HepG2 (cell line): ENCODE data around the gene PSMG1. TPM values are rescaled to one million over a fixed set of nuclear protein-coding genes. Genes with fewer than 3 reads are reported as not detected.

Experiments
- ATAC-seq: fragments of 200-7000 bp; cut with Tn5 transposase; 3 replicates; pipeline ENCODE4 v1.9.1; 2020; ENCODE audit warnings: mild to moderate bottlenecking, moderate library complexity
- BruUV-seq: library from RNA; stranded (reverse); fragments of 400-500 nt; replicated peaks from 2 replicates; lab custom pipeline; 2021; lab: Mats Ljungman, UMichigan
- CTCF ChIA-PET: fragments of 300-600 bp; formaldehyde crosslinking; extraction: SDS; loops from one replicate; lab custom pipeline; 2021; ENCODE audit warnings: low total read pairs, inconsistent platforms, low intra/inter-chr PET ratio; lab: Yijun Ruan, JAX
- POLR2A ChIA-PET: fragments of 350-600 bp; sonication (Branson Sonifier 250); formaldehyde crosslinking; loops from one replicate; lab custom pipeline; 2020; ENCODE audit warnings: antibody characterized with exemption, inconsistent platforms; lab: Yijun Ruan, JAX
- DNase-seq: peaks from one replicate; pipeline ENCODE4 v3.0.0-alpha.2; 2015; ENCODE audit warnings: low spot score
- FAIRE-seq: peaks from 3 replicates; lab custom pipeline; 2011; peaks lifted over from hg19 to GRCh38; lab: Jason Lieb, UNC
- H2AFZ ChIP-seq: one replicate; pipeline ENCODE4 v1.6.1; 2011; ENCODE audit warnings: low read length, inconsistent platforms
- H3K27ac ChIP-seq: fragments of 300-600 bp; 3 replicates; pipeline ENCODE4 v1.8.0; 2011; ENCODE audit warnings: mixed run types, mild to moderate bottlenecking, mixed read lengths, low read length, inconsistent platforms; ENCODE audit not compliant: insufficient read depth; ENCODE audit errors: extremely low read length
- H3K27me3 ChIP-seq, 2 experiments: fragments of 200-600 bp in 1 of 2; 2 replicates in 1 of 2; 3 replicates in 1 of 2; pipeline versions ENCODE4 v1.6.0 to v1.8.0; 2011; ENCODE audit warnings: low read length in 2 of 2, mild to moderate bottlenecking in 2 of 2, moderate library complexity in 2 of 2, inconsistent platforms in 1 of 2; ENCODE audit not compliant: insufficient read depth in 2 of 2, control insufficient read depth in 1 of 2
- H3K36me3 ChIP-seq, 2 experiments: fragments of 200-600 bp in 1 of 2; replicated peaks in 1 of 2; 2 replicates in 1 of 2; 3 replicates in 1 of 2; pipeline versions ENCODE4 v1.5.1 to v1.8.0; 2011; ENCODE audit warnings: low read length in 2 of 2, inconsistent platforms in 1 of 2; ENCODE audit not compliant: insufficient read depth in 2 of 2, control insufficient read depth in 1 of 2
- H3K4me1 ChIP-seq: 2 replicates; pipeline ENCODE4 v1.5.1; 2012; ENCODE audit warnings: low read length, inconsistent platforms; ENCODE audit not compliant: insufficient read depth
- H3K4me2 ChIP-seq: 2 replicates; pipeline ENCODE4 v1.6.0; 2011; ENCODE audit warnings: low read depth, low read length, inconsistent platforms
- H3K4me3 ChIP-seq, 3 experiments: fragments of 200-600 bp in 1 of 3; sonication (generic), shearing (Covaris generic) in 1 of 3; replicated peaks in 1 of 3; 2 replicates each; pipeline ENCODE4 v1.5.1; 2011 to 2016; ENCODE audit warnings: low read length in 3 of 3, inconsistent platforms in 2 of 3, low read depth in 2 of 3, mild to moderate bottlenecking in 2 of 3, control low read depth in 1 of 3, mixed read lengths in 1 of 3; ENCODE audit not compliant: insufficient read depth in 1 of 3
- H3K79me2 ChIP-seq: one replicate; pipeline ENCODE4 v1.6.1; 2011; ENCODE audit warnings: low read length, inconsistent platforms; ENCODE audit not compliant: insufficient read depth
- H3K9ac ChIP-seq: 2 replicates; pipeline ENCODE4 v1.6.0; 2011; ENCODE audit warnings: mild to moderate bottlenecking, low read depth, low read length, inconsistent platforms; ENCODE audit not compliant: insufficient read depth
- H3K9me3 ChIP-seq: 2 replicates; pipeline ENCODE4 v1.5.1; 2012; ENCODE audit warnings: mild to moderate bottlenecking, low read length
- H4K20me1 ChIP-seq: 2 replicates; pipeline ENCODE4 v1.6.0; 2011; ENCODE audit warnings: inconsistent platforms, mild to moderate bottlenecking, low read length, moderate library complexity; ENCODE audit not compliant: insufficient read depth
- ARID4A ChIP-seq: sonication (generic); formaldehyde crosslinking; IDR thresholded peaks from 2 replicates; pipeline ENCODE4 v1.5.0; 2020; ENCODE audit warnings: mild to moderate bottlenecking, missing genetic modification reagents, borderline replicate concordance
- FOSL2 ChIP-seq: sonication (generic); formaldehyde crosslinking; IDR thresholded peaks from 2 replicates; pipeline ENCODE4 v1.4.0; 2020; ENCODE audit warnings: missing genetic modification reagents
- HNF4G ChIP-seq, 2 experiments: sonication (generic) in 1 of 2; formaldehyde crosslinking in 1 of 2; IDR thresholded peaks; 2 replicates each; pipeline versions ENCODE4 v1.4.0 to v1.6.1; 2011 to 2020; ENCODE audit warnings: borderline replicate concordance in 2 of 2, low read depth in 2 of 2, mild to moderate bottlenecking in 2 of 2, low read length in 1 of 2, missing genetic modification reagents in 1 of 2, moderate library complexity in 1 of 2
- HOXA3 ChIP-seq: sonication (generic); formaldehyde crosslinking; IDR thresholded peaks from 2 replicates; pipeline ENCODE4 v1.5.0; 2020; ENCODE audit warnings: missing genetic modification reagents
- MED8 ChIP-seq: sonication (generic); formaldehyde crosslinking; IDR thresholded peaks from 2 replicates; pipeline ENCODE4 v1.8.1; 2023; ENCODE audit warnings: mild to moderate bottlenecking, missing genetic modification reagents; ENCODE audit not compliant: insufficient replicate concordance
- PITX1 ChIP-seq: sonication (generic); formaldehyde crosslinking; IDR thresholded peaks from 2 replicates; pipeline ENCODE4 v1.5.1; 2020; ENCODE audit warnings: mild to moderate bottlenecking, missing genetic modification reagents
- TP53 ChIP-seq: sonication (generic); formaldehyde crosslinking; conservative IDR thresholded peaks from 2 replicates; pipeline ENCODE4 v1.4.0; 2020; ENCODE audit warnings: missing genetic modification reagents
- ZKSCAN1 ChIP-seq: fragments of 150-350 bp; IDR thresholded peaks from 2 replicates; pipeline ENCODE4 v1.6.1; 2014; ENCODE audit warnings: low read length
- ZMYM2 ChIP-seq: sonication (generic); formaldehyde crosslinking; IDR thresholded peaks from 2 replicates; pipeline ENCODE4 v1.8.0; 2022; ENCODE audit warnings: mild to moderate bottlenecking, missing genetic modification reagents
- ZNF563 ChIP-seq: sonication (generic); formaldehyde crosslinking; IDR thresholded peaks from 2 replicates; pipeline ENCODE4 v1.8.0; 2022; ENCODE audit warnings: mild to moderate bottlenecking, moderate library complexity, missing genetic modification reagents
- in situ Hi-C: cut with HindIII; loops from 2 replicates; pipeline ENCODE4 v1.10.0; 2017; ENCODE audit warnings: low pct_unique_long_range_greater_than_20kb; ENCODE audit not compliant: extremely low pct_ligation_motif_present
- intact Hi-C: fragments of 100-400 bp; cut with micrococcal nuclease; formaldehyde crosslinking; loops from one replicate; pipeline ENCODE4 v1.10.0; 2022; ENCODE audit not compliant: unreplicated experiment
- polyA plus RNA-seq, 8 experiments: library from polyadenylated mRNA; depleted of rRNA in 3 of 8; stranded (reverse) in 7 of 8; unstranded in 1 of 8; fragments of >200 nt; fragmentation: Illumina TruSeq in 4 of 8; extraction: Trizol in 4 of 8; gene quantifications; 2 replicates each; pipeline versions ENCODE4 v1.2.1 to v1.2.3, GENCODE V29; 2011 to 2016; ENCODE audit warnings: low read depth in 4 of 8, missing spikeins in 1 of 8, mixed read lengths in 1 of 8; ENCODE audit not compliant: insufficient read depth in 1 of 8
- total RNA-seq, 5 experiments: library from RNA; depleted of rRNA; stranded (reverse); fragments of >200 nt; fragmentation: Illumina TruSeq; extraction: Trizol; gene quantifications; 2 replicates each; pipeline ENCODE4 v1.2.3, GENCODE V29; 2016; ENCODE audit warnings: low read depth in 1 of 5
- TF ChIP-seq, protein P1 (sequence below): IDR thresholded peaks from 2 replicates; pipeline ENCODE4 v1.6.1; 2016; ENCODE audit warnings: low read depth, borderline replicate concordance
- TF ChIP-seq, protein P2 (sequence below): sonication (generic); formaldehyde crosslinking; IDR thresholded peaks from 2 replicates; pipeline ENCODE4 v1.4.0; 2020; ENCODE audit warnings: mild to moderate bottlenecking, low read depth, missing genetic modification reagents
- TF ChIP-seq, protein P3 (sequence below): sonication (generic); formaldehyde crosslinking; IDR thresholded peaks from 2 replicates; pipeline ENCODE4 v1.4.0; 2020; ENCODE audit warnings: missing genetic modification reagents, mild to moderate bottlenecking, borderline replicate concordance
- TF ChIP-seq, protein P4 (sequence below): sonication (generic); formaldehyde crosslinking; IDR thresholded peaks from 2 replicates; pipeline ENCODE4 v1.8.1; 2023; ENCODE audit warnings: mild to moderate bottlenecking, inconsistent platforms, moderate library complexity, missing genetic modification reagents, borderline replicate concordance

Gene PSMG1
- total and polyA plus RNA-seq, 2 of the 13 experiments (the other 11 are each of a cell fraction or from before 2014, with no cell fraction given): 63.6 to 173 TPM

- DNase-seq: no peak
- no peak overlapping the region for H3K4me3 ChIP-seq
- no peaks in the 10 kb centered on the region for H3K9me3 ChIP-seq
- CTCF ChIA-PET: no interaction called here
- H3K9ac ChIP-seq: no peak overlapping the region
- H4K20me1 ChIP-seq: no peaks in the 10 kb centered on the region
- H3K27me3 ChIP-seq: no peaks in the 10 kb centered on the region
- no peak overlapping the region for H3K4me2 ChIP-seq
- no TSS peak for BruUV-seq
- intact Hi-C loops (no loop called here), in situ Hi-C loops (no loop called here)
- ATAC-seq: no peak
- H3K4me1 ChIP-seq: 0 out of 2 replicates have a peak, but pooled peaks cover under 1% of the 10 kb centered on the region
- no peak for FAIRE-seq
- H2AFZ ChIP-seq: no peak overlapping the region
- no peaks in the 10 kb centered on the region for H3K79me2 ChIP-seq
- H3K27ac ChIP-seq: no peak overlapping the region
- H3K36me3 ChIP-seq: no peaks in the 10 kb centered on the region; a peak in 1 of 5 replicates
- POLR2A ChIA-PET: no interaction called here
- TF ChIP-seq PITX1 (CRISPR knock-in tag) (no peak), HNF4G (IDR thresholded peaks at IDR 0.05; ENCODE audit: borderline replicate concordance, low read depth, low read length) (no peak), HNF4G (CRISPR knock-in tag; IDR thresholded peaks at IDR 0.05; ENCODE audit: borderline replicate concordance, low read depth) (no peak), MED8 (CRISPR knock-in tag) (no peak), ZNF563 (CRISPR knock-in tag) (no peak), FOSL2 (no peak), HOXA3 (CRISPR knock-in tag) (no peak), ARID4A (CRISPR knock-in tag) (no peak), TP53 (no peak), ZMYM2 (CRISPR knock-in tag) (no peak), ZKSCAN1 (no peak)
- TF ChIP-seq, protein P1, sequence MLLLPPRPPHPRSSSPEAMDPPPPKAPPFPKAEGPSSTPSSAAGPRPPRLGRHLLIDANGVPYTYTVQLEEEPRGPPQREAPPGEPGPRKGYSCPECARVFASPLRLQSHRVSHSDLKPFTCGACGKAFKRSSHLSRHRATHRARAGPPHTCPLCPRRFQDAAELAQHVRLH: no peak
- TF ChIP-seq, protein P2, sequence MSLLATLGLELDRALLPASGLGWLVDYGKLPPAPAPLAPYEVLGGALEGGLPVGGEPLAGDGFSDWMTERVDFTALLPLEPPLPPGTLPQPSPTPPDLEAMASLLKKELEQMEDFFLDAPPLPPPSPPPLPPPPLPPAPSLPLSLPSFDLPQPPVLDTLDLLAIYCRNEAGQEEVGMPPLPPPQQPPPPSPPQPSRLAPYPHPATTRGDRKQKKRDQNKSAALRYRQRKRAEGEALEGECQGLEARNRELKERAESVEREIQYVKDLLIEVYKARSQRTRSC: no peak
- TF ChIP-seq, protein P3, sequence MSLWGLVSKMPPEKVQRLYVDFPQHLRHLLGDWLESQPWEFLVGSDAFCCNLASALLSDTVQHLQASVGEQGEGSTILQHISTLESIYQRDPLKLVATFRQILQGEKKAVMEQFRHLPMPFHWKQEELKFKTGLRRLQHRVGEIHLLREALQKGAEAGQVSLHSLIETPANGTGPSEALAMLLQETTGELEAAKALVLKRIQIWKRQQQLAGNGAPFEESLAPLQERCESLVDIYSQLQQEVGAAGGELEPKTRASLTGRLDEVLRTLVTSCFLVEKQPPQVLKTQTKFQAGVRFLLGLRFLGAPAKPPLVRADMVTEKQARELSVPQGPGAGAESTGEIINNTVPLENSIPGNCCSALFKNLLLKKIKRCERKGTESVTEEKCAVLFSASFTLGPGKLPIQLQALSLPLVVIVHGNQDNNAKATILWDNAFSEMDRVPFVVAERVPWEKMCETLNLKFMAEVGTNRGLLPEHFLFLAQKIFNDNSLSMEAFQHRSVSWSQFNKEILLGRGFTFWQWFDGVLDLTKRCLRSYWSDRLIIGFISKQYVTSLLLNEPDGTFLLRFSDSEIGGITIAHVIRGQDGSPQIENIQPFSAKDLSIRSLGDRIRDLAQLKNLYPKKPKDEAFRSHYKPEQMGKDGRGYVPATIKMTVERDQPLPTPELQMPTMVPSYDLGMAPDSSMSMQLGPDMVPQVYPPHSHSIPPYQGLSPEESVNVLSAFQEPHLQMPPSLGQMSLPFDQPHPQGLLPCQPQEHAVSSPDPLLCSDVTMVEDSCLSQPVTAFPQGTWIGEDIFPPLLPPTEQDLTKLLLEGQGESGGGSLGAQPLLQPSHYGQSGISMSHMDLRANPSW (CRISPR knock-in tag): no peak
- TF ChIP-seq, protein P4, sequence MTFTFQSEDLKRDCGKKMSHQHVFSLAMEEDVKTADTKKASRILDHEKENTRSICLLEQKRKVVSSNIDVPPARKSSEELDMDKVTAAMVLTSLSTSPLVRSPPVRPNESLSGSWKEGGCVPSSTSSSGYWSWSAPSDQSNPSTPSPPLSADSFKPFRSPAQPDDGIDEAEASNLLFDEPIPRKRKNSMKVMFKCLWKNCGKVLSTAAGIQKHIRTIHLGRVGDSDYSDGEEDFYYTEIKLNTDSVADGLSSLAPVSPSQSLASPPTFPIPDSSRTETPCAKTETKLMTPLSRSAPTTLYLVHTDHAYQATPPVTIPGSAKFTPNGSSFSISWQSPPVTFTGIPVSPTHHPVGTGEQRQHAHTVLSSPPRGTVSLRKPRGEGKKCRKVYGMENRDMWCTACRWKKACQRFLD (CRISPR knock-in tag): no peak
Measured at GRCh38 chr21:39189857-39190604, 6.8 kb upstream of the PSMG1 start.
